HG02571 (cell line): ENCODE results near the gene TARBP2.

Source experiments
- ATAC-seq: cut with Tn5 transposase; IDR thresholded peaks from one replicate; pipeline ENCODE4 v1.9.1; 2021; ENCODE audit warnings: mild to moderate bottlenecking, moderate library complexity; ENCODE audit not compliant: unreplicated experiment

Gene TARBP2

DNA sequence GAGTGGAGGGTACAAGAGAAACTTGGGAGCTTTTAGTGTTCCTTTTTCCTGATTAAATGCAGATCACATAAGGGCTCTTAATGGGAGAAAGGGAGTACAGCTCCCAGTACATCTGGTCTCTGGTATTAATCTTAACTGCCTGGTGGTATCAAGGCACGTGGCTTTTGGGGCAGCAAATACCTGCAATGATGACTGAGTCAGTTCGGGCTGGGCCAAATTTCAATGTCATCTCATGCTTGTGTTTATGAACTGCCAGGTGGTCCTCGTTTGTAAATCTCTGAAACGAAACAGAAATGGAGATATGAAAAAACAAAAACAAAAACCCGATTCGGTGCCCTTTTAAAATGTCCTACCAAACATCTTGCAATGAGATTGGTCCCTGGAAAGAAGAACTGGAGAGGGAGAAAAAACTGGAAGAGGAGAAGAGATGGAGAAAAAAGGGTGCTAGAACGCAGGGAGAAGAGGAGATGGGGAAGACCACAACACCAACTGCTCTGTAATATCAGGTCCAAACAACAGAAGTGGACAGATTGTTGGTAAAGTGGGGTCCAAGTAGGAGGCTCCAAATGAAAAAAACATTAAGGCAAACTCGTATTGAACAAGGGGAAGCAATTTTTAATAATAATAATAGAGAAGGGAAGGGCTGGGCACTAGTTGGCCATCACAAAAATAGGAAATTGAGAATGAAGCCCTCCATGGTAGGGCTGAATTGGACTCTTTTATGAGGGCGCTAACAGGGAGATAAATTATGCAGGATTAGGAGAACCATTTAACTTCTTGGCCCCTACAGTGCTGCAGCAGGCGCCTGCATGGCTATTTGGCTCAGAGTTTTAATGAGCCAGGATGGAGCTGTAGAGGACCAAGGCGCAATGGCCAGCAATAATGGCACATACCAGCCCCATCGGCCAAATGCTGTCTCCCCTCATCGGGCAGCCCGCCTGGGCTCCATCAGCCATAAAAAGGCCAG, 51.6 kb downstream of the TARBP2 start:
- no peak for ATAC-seq
